ENCODE results near the gene FBXO42.

DNA sequence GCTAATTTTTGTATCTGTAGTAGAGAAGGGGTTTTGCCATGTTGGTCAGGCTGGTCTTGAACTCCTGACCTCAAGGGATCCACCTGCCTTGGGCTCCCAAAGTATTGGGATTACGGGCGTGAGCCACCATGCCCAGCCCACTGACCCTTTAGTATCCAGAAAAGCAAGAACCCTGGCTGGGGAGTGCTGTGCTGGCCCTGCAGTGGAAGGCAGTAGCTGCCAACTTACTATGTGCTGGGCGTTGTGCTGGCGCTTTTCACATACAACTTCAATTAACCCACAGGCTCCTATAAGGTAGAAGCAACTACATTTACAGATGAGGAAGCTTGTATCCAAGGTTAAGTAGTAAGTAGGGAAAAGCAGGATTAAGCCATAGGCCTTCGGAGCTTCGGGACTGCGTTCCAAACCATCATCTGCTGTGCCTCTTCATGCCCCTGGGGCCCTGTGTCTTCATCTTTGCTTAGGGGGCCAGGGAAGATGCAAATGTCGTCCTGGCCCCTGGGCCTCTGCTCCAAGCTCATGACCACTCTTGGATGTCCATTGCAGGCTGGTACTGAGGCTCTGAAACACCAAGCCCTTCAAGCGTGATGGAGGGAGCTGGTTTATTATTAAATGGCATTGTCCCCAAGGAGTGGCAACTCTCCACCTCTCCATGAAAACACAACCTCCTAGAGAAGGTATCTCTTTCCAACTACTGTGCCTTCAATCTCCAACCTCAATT lies 106.6 kb downstream of the FBXO42 start:
- TF ChIP-seq, protein P1, sequence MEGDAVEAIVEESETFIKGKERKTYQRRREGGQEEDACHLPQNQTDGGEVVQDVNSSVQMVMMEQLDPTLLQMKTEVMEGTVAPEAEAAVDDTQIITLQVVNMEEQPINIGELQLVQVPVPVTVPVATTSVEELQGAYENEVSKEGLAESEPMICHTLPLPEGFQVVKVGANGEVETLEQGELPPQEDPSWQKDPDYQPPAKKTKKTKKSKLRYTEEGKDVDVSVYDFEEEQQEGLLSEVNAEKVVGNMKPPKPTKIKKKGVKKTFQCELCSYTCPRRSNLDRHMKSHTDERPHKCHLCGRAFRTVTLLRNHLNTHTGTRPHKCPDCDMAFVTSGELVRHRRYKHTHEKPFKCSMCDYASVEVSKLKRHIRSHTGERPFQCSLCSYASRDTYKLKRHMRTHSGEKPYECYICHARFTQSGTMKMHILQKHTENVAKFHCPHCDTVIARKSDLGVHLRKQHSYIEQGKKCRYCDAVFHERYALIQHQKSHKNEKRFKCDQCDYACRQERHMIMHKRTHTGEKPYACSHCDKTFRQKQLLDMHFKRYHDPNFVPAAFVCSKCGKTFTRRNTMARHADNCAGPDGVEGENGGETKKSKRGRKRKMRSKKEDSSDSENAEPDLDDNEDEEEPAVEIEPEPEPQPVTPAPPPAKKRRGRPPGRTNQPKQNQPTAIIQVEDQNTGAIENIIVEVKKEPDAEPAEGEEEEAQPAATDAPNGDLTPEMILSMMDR (IDR thresholded peaks at IDR 0.05): no peak
- no peak for TF ChIP-seq EP300 (IDR thresholded peaks at IDR 0.05)
- TF ChIP-seq POLR2A (IDR thresholded peaks at IDR 0.05): no peak

Data from upper lobe of left lung (tissue), 4 donors.